ENCODE results near the gene MFAP3.
"Not testable (repeated sequence)": the region's sequence is repeated elsewhere in the genome, so short reads cannot be mapped to it uniquely, and the experiment has no call there.

MFAP3 gene

DNA sequence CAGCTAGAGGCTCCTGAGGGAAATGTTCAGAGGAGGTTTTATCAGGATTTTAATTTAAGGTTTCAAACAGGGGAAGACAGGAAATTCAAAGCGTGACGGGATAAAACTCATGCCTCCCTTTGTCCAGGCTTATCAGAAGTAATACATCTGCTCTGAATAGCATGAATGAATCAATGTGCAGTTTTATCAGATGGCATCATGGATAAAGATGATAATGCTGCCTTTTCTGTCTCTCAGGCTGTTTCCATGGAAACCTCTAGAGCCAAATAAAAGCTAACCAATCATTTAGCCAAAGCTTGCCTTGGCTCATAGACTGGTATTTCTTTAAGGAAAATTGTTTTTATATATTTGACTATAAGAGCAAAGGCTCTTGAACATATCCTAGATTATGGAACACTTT is 16.4 kb downstream of the MFAP3 start:
- no peak for DNase-seq

DNA sequence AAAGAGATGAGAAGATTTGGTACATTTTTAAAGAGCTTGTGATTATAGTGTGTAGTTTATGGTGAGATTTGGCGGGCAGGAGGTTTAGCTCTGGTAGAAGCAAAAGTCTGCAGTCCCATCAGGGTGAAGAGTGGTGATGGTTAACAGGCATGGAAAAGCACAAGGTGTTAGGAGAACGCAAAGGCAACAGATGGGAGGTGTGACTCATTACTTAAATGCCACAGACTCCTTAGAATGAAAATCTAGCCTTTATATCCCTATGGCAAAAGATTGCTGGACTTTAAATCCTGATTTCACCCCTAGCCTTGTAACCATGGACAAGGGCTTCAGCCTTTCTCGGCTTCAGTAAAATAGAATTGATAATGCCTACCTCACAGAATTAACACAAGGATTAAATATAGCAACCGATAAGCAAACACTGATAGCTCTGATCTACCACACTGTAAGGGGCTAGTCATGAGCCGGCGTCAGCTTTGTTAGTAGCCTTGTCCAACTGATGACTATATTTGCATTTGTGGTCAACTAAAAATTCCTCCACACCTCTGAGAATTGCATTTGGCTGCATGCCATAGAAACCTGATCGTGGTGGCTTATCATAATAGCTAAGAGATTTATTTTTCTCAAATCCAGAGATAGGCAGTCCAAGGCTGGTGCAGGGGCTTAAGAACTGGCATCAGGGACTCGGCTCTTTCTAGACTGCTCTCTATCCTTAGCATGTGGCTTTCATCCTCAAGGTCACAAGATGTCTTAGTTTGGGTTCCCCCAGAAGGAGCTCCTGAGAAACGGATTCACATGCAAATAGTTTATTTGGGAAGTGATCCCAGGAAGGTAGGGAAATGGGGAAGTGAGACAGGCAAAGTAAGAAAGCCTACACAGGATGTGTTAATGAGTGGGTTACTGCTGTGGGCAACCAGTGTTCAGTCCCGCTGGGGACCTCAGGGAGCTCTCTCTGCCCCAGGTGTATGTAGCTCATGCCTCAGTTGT is 19.6 kb downstream of the MFAP3 start:
- DNase-seq, result no peak

DNA sequence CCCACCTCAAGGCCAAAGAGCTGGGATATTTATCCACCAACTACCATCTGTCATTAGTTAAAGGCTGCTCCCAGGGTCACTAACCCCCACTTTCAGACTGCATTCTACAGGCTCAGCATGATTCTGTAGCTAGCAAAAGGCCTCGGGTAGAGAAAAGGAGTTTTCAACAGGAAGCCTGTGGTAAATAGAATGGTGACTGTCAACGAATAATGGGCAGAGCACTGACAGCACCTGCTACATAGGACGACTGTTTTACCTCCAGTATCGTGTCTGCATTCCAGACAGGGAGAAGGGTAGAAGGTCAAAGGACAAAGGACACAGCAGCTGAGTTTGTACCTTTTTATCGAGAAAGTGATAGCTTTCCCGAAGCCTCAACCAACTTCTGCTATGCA is 20.3 kb downstream of the MFAP3 start:
- no peak for DNase-seq

DNA sequence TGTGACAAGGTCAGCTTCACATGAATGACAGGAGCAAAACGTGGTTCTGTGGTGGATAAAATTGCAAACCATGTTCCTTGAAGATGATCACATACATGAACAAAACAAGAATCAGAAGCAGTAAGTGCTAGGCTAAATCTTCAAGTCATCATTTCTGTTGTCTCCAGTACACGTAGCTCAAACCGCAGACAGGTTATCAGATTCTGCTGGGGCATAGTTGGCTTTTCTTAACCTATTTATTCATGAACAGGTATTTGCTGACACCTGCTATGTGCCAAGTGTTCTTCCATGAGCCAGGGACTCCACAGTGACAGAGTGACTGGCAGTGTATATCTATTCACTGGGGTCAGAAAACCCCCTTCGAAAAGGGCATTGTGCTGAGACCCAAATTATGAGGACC is 20.8 kb downstream of the MFAP3 start:
- DNase-seq, result no peak

DNA sequence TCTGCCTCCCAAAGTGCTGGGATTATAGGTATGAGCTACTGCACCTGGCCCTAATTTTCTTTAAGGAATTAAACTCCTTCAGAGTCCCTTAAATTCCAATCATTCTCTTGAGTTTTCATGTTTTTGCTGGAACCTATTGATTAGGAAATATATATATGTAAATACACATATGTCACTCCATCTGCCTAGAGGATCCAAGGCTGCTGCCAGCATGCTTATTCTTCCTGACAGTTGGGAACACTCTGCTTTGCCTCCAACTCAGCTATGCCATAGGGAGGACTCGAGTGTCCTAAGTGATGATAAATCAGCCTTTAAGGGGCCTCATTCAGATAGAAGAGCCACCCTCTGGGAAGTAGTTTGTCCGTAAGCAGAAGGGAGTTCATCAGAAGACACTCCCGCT is 21.8 kb downstream of the MFAP3 start:
- DNase-seq, result no peak

DNA sequence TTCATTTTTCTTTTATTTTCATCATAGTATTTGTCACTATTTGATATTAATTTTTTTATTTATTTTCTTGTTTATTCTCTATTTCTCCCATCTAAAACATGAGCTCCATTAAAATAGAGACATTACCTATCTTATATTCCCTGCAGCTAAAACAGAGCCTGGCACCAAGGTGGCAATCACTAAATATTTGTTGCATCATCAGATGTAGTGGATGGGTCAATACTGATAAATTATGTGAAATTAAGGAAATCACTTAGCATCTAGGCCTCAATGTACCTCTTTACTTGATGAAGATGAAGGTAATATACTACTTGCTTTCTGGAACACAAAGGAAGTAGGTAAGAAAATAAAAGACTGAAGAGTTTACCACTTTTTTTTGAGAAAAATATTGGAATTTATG is 24.6 kb downstream of the MFAP3 start:
- no peak for DNase-seq

DNA sequence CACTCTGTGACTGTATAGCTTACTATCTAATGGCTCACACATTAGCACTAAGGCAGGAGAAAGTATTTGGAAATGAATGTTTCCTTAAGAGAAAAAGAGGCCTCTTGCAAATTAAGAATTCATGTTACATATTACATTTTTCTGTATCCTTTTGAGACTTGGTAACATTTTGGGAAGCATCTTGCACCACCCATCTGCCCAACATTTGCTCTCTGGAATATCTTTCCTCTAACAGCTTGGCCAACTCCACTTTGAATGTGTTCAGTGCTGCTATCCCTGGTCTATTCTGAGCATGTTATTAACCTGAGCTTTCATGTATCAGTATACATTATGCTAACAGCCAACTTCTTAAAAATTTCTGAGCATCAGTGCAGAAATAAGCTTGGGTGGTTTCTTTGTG is 27.2 kb downstream of the MFAP3 start:
- no peak for DNase-seq

DNA sequence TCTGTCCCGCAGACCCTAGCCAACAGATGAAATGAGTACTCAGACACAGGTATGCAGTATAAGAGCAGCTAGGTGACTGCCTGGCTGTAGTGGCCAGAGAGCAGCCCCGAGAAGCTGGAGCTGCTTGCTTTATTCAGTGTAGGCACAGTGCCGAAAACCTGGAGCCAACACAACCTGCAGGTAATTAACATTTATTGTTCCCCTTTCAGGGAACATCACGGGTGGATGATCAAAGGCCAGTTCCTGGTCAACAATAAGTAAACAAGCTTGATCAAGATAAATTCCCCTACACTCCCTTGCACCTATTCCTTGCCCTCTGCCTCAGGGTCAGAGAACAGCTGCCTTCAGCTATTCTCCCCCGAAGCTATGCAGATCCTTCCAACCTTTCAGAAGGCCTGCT is 31.1 kb downstream of the MFAP3 start:
- not testable (repeated sequence) for DNase-seq

DNA sequence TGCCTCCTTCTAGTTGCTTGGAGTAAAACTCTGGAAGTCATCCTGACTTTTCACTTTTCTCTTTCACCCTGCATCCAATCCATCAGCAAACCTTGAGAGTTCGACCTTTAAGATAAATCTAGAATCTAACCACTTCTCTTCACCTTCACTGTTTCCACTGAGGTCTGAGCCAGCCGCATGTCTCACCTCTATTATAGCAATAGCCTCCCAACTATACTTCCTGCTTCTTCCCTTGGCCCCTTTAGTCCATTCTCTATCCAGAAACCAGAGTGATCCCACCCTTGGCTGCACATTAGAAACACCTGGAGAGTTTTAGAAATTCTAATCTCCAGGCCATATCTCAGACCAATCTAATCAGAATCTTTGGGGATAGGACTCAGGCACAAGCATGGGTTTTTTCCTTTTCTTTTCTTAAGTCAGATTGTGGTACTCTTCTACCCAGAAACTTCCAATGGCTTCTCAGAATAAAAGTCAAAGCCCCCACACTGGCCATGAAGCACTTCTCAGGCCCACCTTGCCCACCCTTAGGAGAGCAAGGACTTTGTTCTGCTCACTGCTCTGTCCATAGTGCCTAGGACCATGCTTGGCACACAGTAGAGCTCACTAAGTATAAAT is 33.1 kb downstream of the MFAP3 start:
- no peak for DNase-seq

DNA sequence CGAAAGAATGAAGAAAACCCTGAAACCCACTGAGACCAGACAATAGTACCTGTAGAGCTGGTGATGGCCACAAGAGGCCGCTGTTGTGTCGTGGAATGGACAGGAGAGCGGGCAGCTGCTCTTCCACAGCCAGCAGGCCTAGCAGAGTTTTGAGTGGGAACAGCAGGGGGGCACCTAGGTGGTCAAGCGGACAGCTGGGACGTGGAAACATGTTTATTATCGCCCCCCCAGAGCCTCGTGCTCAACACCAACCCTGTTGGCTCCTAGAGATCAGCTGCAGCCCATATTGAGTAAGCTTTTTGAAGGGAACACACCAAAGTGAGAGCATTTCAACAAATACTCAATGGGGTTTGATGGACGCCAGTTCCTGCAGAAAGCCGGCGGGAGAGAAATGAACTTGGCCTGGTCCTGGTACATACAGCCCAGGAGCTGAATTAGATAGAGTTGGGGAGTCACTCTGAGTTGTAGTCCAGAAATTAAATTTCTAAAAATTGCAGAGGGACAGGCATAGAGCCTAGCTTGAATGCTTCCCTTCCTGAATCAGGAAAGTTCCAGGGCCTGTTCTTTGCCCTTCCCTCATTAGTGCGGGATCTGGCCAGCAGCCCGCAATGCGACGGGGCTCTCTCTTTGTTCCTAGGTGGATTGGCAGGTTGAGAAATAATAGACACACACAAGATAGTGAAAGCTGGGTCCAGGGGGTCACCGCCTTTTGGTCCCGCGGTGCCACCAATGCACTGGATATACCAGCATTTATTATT is 33.8 kb downstream of the MFAP3 start:
- DNase-seq, result peak; percentile 55

DNA sequence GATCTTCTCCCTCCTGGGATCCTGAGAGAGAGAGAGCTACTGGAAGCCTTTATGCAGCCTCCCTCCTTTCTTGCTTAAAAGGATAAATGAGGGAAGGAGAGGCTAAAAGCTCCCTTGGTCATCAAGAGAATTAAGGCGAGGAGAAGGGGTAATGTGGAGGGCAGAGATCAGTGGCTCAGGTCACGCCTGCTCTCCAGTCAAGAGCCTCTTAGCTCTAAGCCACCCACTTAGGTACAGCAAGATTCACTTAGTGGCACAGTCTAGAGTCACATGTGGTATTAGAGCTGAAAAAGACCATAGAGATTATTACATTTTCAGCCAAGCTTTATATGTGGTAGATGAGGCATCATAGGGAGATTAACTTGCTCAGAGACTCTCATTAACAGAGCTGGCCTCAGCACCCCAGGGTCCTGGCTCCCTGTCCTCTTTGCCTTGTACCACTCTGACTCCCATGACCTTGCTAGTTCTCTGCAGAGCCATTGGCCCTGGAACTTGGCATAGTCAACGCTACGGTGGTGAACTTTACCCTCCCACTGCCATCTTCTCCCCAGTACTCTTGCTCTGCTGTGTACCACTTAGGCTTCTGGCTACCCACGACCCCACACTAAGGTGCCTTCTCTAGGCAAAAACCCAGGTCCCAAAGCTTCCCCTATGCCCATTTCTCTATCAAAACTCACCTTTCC is 37.6 kb downstream of the MFAP3 start:
- DNase-seq, result no peak

DNA sequence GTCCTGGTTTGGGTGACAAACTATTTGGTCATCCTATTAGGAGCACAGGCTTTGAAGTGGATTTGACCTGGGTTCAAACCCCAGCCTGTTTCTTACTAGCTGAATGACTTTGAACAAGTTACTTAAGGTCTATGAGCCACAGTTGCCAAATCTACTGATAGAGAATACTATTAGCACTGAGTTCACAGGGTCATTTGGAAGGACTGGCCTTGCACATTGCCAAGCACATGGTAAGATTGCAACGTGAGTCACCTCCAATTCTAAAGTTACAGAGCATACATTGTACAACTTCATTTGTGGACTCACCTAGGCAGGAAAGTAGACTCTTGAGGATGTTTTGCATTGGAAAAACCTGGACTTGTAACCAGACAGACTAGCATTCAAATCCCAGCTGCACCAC is 38.9 kb downstream of the MFAP3 start:
- no peak for DNase-seq

DNA sequence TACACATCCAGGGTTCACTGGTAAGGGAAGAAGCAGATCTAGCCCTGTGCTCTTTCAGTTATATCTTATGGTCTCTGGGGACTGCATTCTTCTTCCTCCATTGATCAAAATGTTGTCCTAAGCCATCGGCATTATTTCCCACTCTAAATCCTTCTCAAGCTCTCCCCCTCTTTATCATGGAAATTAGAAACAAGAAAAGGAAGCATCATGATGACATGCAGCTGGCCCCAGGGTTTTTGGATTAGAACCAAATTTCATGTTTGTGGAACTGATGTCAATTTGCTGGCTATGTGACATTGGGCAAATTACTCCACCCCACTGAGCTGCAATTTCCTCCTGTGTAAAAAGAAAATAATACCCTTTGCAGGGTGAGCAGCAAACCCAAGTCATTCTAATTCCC is 39.5 kb downstream of the MFAP3 start:
- DNase-seq, result no peak

DNA sequence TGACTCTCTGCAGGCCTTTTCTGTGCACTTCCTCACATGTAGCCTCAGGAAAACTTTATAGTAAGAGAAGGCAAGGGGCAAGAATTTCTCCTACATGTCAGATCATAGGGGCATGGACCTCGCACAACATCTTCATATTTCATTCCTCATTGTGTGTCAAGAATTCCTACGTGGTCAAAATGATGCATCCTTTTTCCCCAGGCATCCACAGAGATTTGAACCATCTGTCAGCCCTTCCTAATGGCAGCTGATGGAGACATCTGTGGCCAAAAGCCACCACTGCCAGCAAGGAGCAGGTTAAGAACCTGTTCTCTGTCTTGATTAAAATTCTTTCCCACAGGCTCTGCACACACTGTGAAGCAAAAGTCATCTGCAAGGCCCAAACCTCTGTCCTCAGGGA is 42.5 kb downstream of the MFAP3 start:
- no peak for DNase-seq

DNA sequence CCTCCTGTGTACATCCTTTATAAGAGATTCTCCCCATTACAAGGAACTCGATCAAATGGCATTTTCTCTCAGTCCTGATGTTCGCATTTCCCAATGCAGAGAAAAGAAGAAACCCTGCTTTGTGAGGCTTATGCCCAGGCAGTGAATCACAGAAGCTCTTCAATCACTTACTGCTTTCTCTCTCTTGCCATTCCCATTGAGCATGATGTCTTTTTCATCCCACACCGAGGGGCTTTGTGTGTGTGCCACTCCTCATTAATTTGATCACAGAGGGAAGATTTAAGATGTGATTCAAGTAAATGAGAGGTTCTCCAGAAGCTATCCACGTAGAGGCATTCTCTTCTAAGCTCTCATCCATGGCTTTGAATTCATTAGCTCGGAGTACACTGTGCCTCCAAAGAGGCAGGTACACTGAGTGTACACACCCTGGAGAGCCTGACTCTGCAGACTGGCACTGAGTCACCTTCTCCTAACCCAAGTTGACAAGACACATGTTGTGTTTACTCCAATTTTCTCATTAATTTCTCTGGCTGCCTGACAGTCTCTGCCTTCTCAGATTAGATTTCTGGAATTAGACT is 45.4 kb downstream of the MFAP3 start:
- DNase-seq, result no peak

DNA sequence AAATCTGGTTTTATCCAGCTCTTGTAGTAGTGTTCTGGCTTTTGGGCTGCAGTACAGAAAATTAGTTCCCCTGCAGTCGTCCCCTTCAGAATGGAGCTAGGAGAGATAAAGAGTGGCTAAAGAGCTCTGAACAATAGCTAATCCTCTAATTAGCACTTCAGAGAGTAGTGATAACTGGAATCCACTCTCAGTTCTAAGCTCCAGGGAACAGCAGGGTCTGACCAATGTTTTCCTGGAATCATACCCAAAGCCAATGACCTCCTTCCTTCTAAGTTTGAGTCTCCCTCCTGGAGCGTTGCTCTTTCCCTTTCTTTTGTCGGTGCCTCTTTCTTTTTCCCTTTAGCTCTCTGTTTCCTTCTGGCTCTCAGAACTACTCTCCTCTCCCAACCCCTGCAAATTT is 47.4 kb downstream of the MFAP3 start:
- DNase-seq, result no peak

DNA sequence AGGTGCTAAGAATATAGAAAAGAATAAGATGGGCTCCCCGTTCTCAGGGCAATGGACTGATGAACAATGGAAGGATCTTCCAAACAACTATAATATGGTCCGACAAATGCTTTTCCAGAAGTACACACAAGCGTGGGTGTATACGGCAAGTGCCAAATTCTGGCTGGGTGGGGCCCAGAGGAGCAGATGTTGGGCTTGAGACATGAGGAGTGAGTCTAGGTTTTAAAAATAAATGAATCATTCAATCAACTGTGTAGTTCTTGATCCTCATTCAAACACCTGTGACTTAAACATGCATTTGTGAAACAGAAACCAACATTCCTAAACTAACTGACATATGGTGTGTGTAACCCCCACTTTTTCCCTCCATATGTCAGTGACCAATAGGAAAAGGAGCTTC is 47.9 kb downstream of the MFAP3 start:
- DNase-seq, result no peak

DNA sequence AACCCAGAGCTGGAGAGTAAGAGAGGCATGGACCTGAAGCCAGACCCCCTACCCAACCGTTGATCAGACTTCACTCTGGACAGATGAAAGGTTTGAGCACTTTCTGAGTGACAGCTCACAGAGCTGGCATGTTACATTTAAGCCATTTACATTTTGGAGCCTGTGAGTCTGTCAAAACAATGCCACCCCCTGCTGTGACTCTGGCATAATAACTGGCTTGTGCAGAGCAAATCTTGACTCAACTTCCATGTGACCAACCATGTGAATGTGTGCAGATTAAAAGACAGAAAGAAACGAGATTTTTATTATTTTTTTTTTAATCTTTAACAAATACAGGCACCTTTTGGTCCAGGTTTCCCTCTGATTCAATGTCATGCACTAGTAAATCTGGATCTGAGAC is 48.5 kb downstream of the MFAP3 start:
- DNase-seq, result no peak

DNA sequence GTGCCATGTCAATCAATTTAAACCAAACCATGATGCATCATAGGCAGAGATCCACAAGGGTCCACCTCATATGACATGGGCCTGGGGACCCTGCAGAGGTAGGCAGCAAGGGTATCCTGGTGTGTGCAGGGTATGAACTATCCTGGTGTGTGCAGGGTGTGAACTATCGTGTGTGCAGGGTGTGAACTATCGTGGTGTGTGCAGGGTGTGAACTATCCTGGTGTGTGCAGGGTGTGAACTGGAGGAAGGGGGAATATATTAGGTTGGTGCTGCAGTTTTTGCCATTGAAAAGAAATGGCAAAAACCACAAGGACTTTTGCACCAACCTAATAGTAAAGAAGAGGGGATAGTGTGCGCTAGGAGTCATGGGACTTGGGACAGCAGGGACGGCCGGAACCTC is 50.0 kb downstream of the MFAP3 start:
- no peak for DNase-seq

DNA sequence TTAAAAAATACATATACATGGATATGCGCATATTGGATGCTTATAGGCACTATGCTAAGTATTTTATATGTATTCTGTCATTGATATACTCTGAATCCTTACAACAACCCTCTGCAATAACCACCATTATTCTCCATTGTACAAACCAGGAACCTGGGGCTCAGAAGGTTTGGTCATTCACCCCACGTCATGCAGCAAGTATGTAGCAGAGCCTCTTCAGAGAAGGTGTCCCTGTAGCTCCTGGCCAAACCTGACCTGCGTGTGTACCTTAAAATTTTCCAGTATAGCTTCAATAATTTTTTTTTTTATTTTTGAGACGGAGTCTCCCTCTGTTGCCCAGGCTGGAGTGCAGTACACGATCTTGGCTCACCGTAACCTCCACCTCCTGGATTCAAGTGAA is 51.9 kb downstream of the MFAP3 start:
- DNase-seq, result no peak

DNA sequence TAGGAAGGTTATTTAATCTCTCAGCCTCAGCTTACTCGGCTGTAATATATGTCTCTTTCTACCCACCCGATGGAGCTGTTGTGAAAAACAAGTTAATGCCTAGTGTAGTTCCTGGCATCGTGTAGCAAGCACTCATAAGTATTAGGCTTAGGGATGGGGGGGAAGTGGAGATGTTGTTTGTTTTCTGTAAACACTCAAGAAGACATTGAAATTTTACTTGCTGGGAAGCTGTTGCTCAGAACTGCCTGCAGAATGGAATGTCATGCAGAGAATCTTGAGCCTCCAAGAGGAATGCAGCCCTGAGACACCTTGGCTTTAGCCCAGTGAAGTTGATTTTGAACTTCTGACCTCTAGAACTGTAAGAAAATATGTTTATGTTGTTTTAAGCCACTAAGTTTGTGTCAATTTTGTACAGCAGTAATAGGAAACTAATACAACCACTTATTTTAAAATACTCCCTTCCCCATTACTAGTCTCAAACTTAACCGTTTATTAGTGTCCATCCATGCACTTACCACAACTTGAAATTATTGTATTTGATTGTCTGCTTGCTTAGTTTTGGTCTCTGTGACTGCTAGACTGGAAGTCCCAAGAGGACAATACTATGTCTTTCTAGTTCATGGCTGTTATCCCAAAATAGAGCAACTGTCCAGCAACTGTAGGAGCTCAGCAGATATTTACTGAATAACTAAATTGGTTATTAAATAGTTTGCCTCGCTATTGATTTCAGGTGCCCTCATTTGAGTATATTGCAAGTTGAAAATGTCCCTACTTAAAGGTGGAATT is 53.8 kb downstream of the MFAP3 start:
- no peak for DNase-seq

DNA sequence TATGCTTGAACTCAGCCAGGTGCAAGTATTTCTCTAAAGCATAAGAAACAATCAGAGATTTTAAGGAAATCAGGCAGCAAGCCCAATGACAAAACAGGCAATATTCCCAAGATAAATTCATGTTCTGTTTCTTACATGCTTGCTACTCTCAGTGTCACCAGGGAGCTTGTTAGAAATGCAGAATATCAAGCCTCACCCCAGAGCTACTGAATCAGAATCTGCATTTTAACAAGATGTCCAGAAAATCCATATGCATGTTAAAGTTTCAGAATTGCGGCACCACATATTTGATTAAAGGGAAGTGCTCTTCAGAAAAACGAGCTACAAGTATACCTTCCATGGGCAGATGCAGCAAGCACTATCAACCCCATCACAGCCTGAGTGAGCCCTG is 54.4 kb downstream of the MFAP3 start:
- DNase-seq, result no peak

Measured in GDM1 (cell line).